ENCODE data around the gene ELOVL7.
"Not testable (repeated sequence)": the region's sequence is repeated elsewhere in the genome, so short reads cannot be mapped to it uniquely, and the experiment has no call there.

GRCh38 chr5:60715201-60715928, 128.7 kb downstream of the ELOVL7 start:
- not testable (repeated sequence) for TF ChIP-seq CTCF (IDR thresholded peaks at IDR 0.05; ENCODE audit: extremely low read depth in 1 of 2, insufficient read depth in 1 of 2, low read depth in 1 of 2, low read length in 2 of 2); POLR2AphosphoS5 (IDR thresholded peaks at IDR 0.05; ENCODE audit: insufficient read depth, low read depth, low read length); MAX (IDR thresholded peaks at IDR 0.05; ENCODE audit: insufficient read depth, insufficient read length); EZH2 (IDR thresholded peaks at IDR 0.05; ENCODE audit: borderline replicate concordance, low read depth, low read length, severe bottlenecking); FOS (IDR thresholded peaks at IDR 0.05; ENCODE audit: borderline replicate concordance, insufficient read depth, low read length); GATA2 (IDR thresholded peaks at IDR 0.05; ENCODE audit: insufficient read depth, insufficient read length, low read depth, low read length); POLR2A (IDR thresholded peaks at IDR 0.05; ENCODE audit: low read depth, low read length); MYC (IDR thresholded peaks at IDR 0.05; ENCODE audit: low read depth, low read length)
